SK-N-SH treated with all-trans-retinoic acid at 6 μM for 48 hours (cell line): ENCODE measurements around the gene OSM.

ENCODE experiments used
- CSRNP3 ChIP-seq: fragments of 250-450 bp; sonication (Bioruptor Pico); IDR thresholded peaks from 2 replicates; pipeline ENCODE4 v1.5.1; 2021; ENCODE audit warnings: mild to moderate bottlenecking, moderate library complexity
- PATZ1 ChIP-seq: fragments of 250-450 bp; sonication (Bioruptor Pico); IDR thresholded peaks from 2 replicates; pipeline ENCODE4 v1.8.0; 2020; ENCODE audit warnings: mild to moderate bottlenecking, moderate library complexity, borderline replicate concordance
- PPARA ChIP-seq: fragments of 250-450 bp; sonication (Bioruptor Pico); IDR thresholded peaks from 2 replicates; pipeline ENCODE4 v1.5.0; 2020; ENCODE audit warnings: mild to moderate bottlenecking, borderline replicate concordance
- RARB ChIP-seq: fragments of 250-450 bp; sonication (Bioruptor Pico); IDR thresholded peaks from 2 replicates; pipeline ENCODE4 v1.8.0; 2021; ENCODE audit warnings: mild to moderate bottlenecking, moderate library complexity
- TCF4 ChIP-seq: fragments of 250-450 bp; sonication (Bioruptor Pico); IDR thresholded peaks from 2 replicates; pipeline ENCODE4 v1.8.0; 2021; ENCODE audit warnings: mild to moderate bottlenecking, moderate library complexity, borderline replicate concordance
- ZFP3 ChIP-seq: fragments of 250-450 bp; sonication (Bioruptor Pico); IDR thresholded peaks from 2 replicates; pipeline ENCODE4 v1.5.0; 2020; ENCODE audit warnings: mild to moderate bottlenecking, moderate library complexity
- ZFP30 ChIP-seq: fragments of 450-650 bp; formaldehyde crosslinking; IDR thresholded peaks from 2 replicates; pipeline ENCODE4 v1.5.0; 2022; ENCODE audit warnings: mild to moderate bottlenecking, moderate library complexity

- TF ChIP-seq PATZ1 (CRISPR knock-in tag) (no peak), ZFP3 (CRISPR knock-in tag) (no peak), RARB (CRISPR knock-in tag) (no peak), CSRNP3 (CRISPR knock-in tag) (no peak), ZFP30 (no peak), TCF4 (CRISPR knock-in tag) (no peak), PPARA (no peak)
Measured at GRCh38 chr22:30289980-30290313, 23.3 kb upstream of the OSM start.
